IPS DF 6.9 (cell line): Measurements from ENCODE around the gene LIMK2.

ENCODE experiments used
- DNase-seq: peaks from one replicate; pipeline ENCODE4 v3.0.0-alpha.2; 2013; ENCODE audit warnings: low read depth, low spot score
- H3K27ac ChIP-seq: one replicate; pipeline ENCODE4 v1.5.1; 2013; ENCODE audit warnings: low read length, control low read depth
- H3K27me3 ChIP-seq: 2 replicates; pipeline ENCODE4 v1.6.1; 2013; ENCODE audit warnings: mild to moderate bottlenecking, low read length; ENCODE audit not compliant: control insufficient read depth, insufficient read depth
- H3K36me3 ChIP-seq: 2 replicates; pipeline ENCODE4 v1.6.1; 2013; ENCODE audit warnings: low read length; ENCODE audit not compliant: control insufficient read depth, insufficient read depth
- H3K4me1 ChIP-seq: 2 replicates; pipeline ENCODE4 v1.6.1; 2013; ENCODE audit warnings: low read length; ENCODE audit not compliant: control insufficient read depth, insufficient read depth
- H3K4me3 ChIP-seq: 2 replicates; pipeline ENCODE4 v1.5.1; 2013; ENCODE audit warnings: mild to moderate bottlenecking, low read length
- H3K9me3 ChIP-seq: 2 replicates; pipeline ENCODE4 v1.6.1; 2013; ENCODE audit warnings: low read length, inconsistent platforms; ENCODE audit not compliant: control insufficient read depth, insufficient read depth
- WGBS: extraction: QIAGEN DNeasy Blood & Tissue Kit; methylation state at CpG from one replicate; pipeline ENCODE4 v1.1.7; 2013; ENCODE audit warnings: mixed read lengths, missing lambda C conversion rate; ENCODE audit not compliant: insufficient read length, insufficient coverage; 5-methylcytosine and 5-hydroxymethylcytosine counted together

LIMK2 gene

GRCh38 chr22:31274017-31274416 is 61.9 kb downstream of the LIMK2 start:
- Histone ChIP-seq H3K9me3 (no peaks in the 10 kb centered on the region), H3K4me1 (no peaks in the 10 kb centered on the region), H3K36me3 (peaks cover 9% of the 10 kb centered on the region), H3K27ac (no peak overlapping the region), H3K4me3 (no peak overlapping the region), H3K27me3 (no peaks in the 10 kb centered on the region)
- WGBS, result no CpG with 5 or more reads among the region's 3 CpGs
- no peak for DNase-seq

GRCh38 chr22:31275018-31275417 is 62.9 kb downstream of the LIMK2 start:
- Histone ChIP-seq H3K9me3 (no peaks in the 10 kb centered on the region), H3K27me3 (no peaks in the 10 kb centered on the region), H3K36me3 (peaks cover 9% of the 10 kb centered on the region), H3K27ac (no peak overlapping the region), H3K4me3 (no peak overlapping the region), H3K4me1 (no peaks in the 10 kb centered on the region)
- no CpG with 5 or more reads among the region's 6 CpGs for WGBS
- no peak for DNase-seq

GRCh38 chr22:31275576-31275975 is 63.5 kb downstream of the LIMK2 start:
- no peak for DNase-seq
- Histone ChIP-seq H3K4me3 (no peak overlapping the region), H3K9me3 (no peaks in the 10 kb centered on the region), H3K4me1 (no peaks in the 10 kb centered on the region), H3K36me3 (peaks cover 9% of the 10 kb centered on the region), H3K27ac (no peak overlapping the region), H3K27me3 (no peaks in the 10 kb centered on the region)
- WGBS, result no CpG with 5 or more reads among the region's 5 CpGs

- Histone ChIP-seq H3K36me3 (peaks cover 9% of the 10 kb centered on the region), H3K27ac (no peak overlapping the region), H3K4me1 (no peaks in the 10 kb centered on the region), H3K9me3 (no peaks in the 10 kb centered on the region), H3K4me3 (no peak overlapping the region), H3K27me3 (no peaks in the 10 kb centered on the region)
- WGBS, result no CpG with 5 or more reads among the region's 69 CpGs
- no peak for DNase-seq
Measured at GRCh38 chr22:31276426-31277167, 64.5 kb downstream of the LIMK2 start.

GRCh38 chr22:31277741-31278140 is 65.6 kb downstream of the LIMK2 start:
- H3K27me3 ChIP-seq, result no peaks in the 10 kb centered on the region
- WGBS, result no CpG with 5 or more reads among the region's 5 CpGs
- no peak overlapping the region for H3K4me3 ChIP-seq
- peaks cover 9% of the 10 kb centered on the region for H3K36me3 ChIP-seq
- no peak overlapping the region for H3K27ac ChIP-seq
- H3K9me3 ChIP-seq, result no peaks in the 10 kb centered on the region
- DNase-seq, result no peak
- H3K4me1 ChIP-seq, result no peaks in the 10 kb centered on the region

- H3K36me3 ChIP-seq, result peaks cover 7% of the 10 kb centered on the region
Measured at GRCh38 chr22:31278151-31278621, 66.1 kb downstream of the LIMK2 start.

GRCh38 chr22:31278626-31279326 is 66.7 kb downstream of the LIMK2 start:
- H3K4me3 ChIP-seq, result no peak overlapping the region
- WGBS, result no CpG with 5 or more reads among the region's 6 CpGs
- peaks cover 4% of the 10 kb centered on the region; the same call in 1 of the 2 replicates for H3K36me3 ChIP-seq
- no peaks in the 10 kb centered on the region for H3K27me3 ChIP-seq
- no peak for DNase-seq
- no peak overlapping the region for H3K27ac ChIP-seq
- H3K9me3 ChIP-seq, result no peaks in the 10 kb centered on the region
- H3K4me1 ChIP-seq, result no peaks in the 10 kb centered on the region

More at GRCh38 chr22:31278151-31278621, 66.1 kb downstream of the LIMK2 start:
- H3K4me1 ChIP-seq, result no peaks in the 10 kb centered on the region
- H3K9me3 ChIP-seq, result no peaks in the 10 kb centered on the region
- no peak overlapping the region for H3K27ac ChIP-seq
- no CpG with 5 or more reads among the region's 9 CpGs for WGBS
- H3K4me3 ChIP-seq, result no peak overlapping the region
- H3K27me3 ChIP-seq, result no peaks in the 10 kb centered on the region
- no peak for DNase-seq

- no peaks in the 10 kb centered on the region for H3K9me3 ChIP-seq
- H3K36me3 ChIP-seq, result peaks cover 4% of the 10 kb centered on the region; the same call in 1 of the 2 replicates
- DNase-seq, result no peak
- no peak overlapping the region for H3K4me3 ChIP-seq
- H3K4me1 ChIP-seq, result no peaks in the 10 kb centered on the region
- no peaks in the 10 kb centered on the region for H3K27me3 ChIP-seq
- no peak overlapping the region for H3K27ac ChIP-seq
Measured at GRCh38 chr22:31279327-31279669, 67.2 kb downstream of the LIMK2 start.

GRCh38 chr22:31279821-31280505 is 67.9 kb downstream of the LIMK2 start:
- Histone ChIP-seq H3K36me3 (peaks cover 3% of the 10 kb centered on the region; the same call in 1 of the 2 replicates), H3K9me3 (no peaks in the 10 kb centered on the region), H3K27ac (no peak overlapping the region), H3K4me3 (no peak overlapping the region), H3K4me1 (0 out of 2 replicates have a peak, but pooled peaks cover 1% of the 10 kb centered on the region), H3K27me3 (no peaks in the 10 kb centered on the region)
- no peak for DNase-seq

- Histone ChIP-seq H3K36me3 (no peaks in the 10 kb centered on the region), H3K4me3 (no peak overlapping the region), H3K27ac (no peak overlapping the region), H3K27me3 (no peaks in the 10 kb centered on the region), H3K9me3 (no peaks in the 10 kb centered on the region), H3K4me1 (0 out of 2 replicates have a peak, but pooled peaks cover 1% of the 10 kb centered on the region)
- WGBS, result no CpG with 5 or more reads among the region's 4 CpGs
- no peak for DNase-seq
Measured at GRCh38 chr22:31281733-31282132, 69.6 kb downstream of the LIMK2 start.
